Activated CD8-positive, alpha-beta memory T cell treated with anti-CD3 and anti-CD28 coated beads, Interleukin-2, amount 50 U/mL, for 24 hours (primary cell): Measurements from ENCODE around the gene RAD51B.
"Not testable (repeated sequence)": the region's sequence is repeated elsewhere in the genome, so short reads cannot be mapped to it uniquely, and the experiment has no call there.

ENCODE experiments used
- DNase-seq: peaks from one replicate; pipeline ENCODE4 v3.0.0-alpha.2; 2020; ENCODE audit errors: extremely low read depth

RAD51B gene

DNA sequence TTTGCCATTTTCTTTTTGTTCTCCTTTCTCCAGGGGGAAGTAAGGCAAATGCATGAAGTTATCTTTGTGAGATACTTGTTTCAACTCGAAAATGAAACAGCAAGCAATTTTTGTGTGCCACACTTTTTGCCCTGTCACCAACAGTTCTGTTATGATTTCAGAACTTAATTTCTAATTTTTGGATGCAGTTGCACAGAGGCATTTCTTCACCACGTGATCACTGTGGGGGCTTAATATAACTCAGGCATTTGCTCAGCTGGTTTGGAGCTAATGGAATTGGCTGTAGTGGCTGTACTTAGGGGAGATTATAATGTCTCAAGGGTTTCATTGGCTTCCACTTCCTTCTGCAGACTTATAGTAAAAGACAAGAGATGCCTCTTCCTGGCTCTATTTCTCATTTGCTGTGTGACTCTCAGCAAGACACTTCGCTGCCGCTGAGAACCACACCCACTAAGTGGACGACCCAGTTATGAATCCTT lies 452.4 kb downstream of the RAD51B start:
- no peak for DNase-seq

GRCh38 chr14:68273413-68273812 lies 453.8 kb downstream of the RAD51B start:
- no peak for DNase-seq

DNA sequence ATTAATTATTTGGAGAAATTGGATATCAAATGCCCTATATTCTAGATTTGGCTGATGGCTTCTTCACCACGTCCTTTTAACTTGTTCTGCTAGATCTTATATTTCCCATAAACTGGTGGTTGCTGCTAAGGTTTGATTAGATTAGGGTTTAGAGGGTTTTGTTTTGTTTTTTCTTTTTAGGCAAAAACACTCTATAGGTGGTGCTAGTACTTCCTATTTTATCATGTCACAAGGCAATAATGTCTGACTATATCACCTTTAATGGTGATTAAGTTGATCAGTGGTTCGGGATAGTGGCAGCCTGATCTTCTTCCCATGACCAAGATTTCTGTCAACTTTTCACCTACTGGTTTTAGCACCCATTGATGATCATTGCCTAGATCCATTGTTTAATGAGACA lies 455.1 kb downstream of the RAD51B start:
- no peak for DNase-seq

DNA sequence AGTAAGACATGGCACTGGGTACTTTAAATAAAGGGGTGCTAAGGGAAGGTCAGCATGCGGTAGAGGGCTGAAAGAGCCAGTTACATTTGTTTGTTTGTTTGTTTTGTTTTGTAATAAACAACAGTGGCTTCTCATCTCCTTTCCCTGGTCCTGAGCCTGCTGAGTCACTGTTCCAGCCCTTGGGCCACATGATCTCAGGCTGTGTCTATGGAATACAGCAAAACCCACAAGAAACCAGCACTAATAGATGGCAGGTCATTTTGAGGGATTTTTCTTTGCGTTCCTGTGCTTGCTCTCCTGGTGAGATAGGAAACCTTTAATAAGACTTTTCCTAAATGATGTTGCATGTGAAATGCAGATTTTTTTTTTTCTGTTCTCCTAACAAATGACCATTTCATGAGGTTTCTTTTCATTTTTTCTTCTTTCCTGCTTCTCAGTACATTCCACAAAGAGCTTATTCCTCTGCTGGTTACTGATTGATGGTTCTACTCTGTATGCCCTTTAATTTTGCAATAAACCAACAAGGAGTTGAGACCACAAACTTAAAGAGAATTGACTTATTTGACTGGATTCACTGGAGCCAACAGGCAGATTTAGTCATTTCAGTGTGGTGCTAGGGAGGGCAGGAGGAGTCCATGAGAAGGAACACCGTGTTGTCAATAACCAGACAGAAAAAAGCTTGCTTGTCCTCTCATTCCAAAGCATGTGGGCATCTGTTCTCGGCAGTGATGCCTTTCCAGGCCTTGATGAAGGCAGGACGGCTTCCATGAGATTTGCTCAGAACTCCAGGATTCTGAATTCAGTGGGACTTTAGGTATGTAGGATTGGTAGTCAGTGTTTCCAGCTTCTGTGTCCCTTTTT lies 459.2 kb downstream of the RAD51B start:
- DNase-seq, result no peak

- DNase-seq, result no peak
These were observed 459.8 kb downstream of the RAD51B start for GRCh38 chr14:68279437-68279720.

GRCh38 chr14:68279777-68280233 lies 460.2 kb downstream of the RAD51B start:
- DNase-seq, result no peak

GRCh38 chr14:68281497-68281896 lies 461.9 kb downstream of the RAD51B start:
- DNase-seq, result no peak

GRCh38 chr14:68282479-68283377 lies 463.1 kb downstream of the RAD51B start:
- DNase-seq, result no peak

DNA sequence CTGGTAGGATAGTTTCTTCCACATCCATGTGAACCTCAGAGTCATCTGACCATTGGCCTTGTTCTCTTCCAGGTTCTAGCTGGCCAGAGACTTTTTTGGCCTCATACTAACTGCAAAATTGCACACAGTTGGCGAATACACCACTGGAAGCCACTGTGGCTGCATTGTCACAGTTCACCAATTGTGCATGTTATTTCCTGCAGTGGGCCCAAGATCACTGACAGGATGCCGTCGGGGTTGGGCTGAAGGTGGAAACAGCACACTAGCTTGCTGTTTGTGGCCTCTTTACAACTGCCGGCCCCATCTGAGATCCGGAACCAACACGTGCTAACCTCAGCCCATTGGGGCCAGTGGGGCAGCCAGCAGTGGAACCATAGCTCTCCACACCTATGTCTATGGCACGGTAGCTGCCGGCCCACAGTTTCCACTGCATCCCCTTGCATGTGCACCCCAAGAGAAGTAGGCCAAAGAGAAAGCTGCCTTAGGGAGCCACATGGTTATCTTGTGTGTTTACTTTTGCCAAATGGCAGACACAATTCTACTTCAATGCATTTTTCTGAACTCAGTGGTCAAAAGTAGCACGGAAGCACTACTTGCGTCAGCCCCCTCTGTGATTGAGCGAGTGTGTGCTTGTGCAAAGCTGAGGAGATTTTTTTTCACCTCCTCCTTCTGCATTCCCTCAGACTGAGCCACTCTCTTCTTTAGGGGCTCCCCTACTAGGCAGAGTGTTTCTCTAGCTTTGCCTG lies 464.0 kb downstream of the RAD51B start:
- DNase-seq, result no peak

GRCh38 chr14:68284333-68284732 lies 464.8 kb downstream of the RAD51B start:
- no peak for DNase-seq

DNA sequence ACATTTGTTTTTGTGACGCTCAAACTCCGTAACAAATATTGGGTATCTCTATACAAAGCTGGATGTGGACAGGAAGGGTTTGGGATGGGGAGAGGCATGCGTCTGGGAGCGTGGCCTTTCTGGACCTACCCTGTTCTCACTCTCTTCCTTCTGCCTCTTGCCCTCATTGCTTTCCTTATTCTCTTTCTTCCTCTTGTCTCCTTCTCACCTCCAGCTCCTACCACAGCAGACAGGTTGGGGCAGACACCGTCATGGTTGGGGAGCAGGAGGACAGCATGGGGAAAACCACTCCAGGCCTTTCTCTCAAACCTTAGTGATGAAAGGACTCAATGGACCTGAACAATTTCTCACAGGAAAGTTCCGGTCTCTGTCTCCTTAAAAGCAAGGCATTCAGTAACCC lies 465.3 kb downstream of the RAD51B start:
- DNase-seq, result no peak

GRCh38 chr14:68285421-68286179 lies 466.0 kb downstream of the RAD51B start:
- DNase-seq, result peak; percentile 41

- DNase-seq, result no peak
These were observed 467.1 kb downstream of the RAD51B start for GRCh38 chr14:68286667-68287066.

GRCh38 chr14:68289452-68289851 lies 469.9 kb downstream of the RAD51B start:
- DNase-seq, result not testable (repeated sequence)

GRCh38 chr14:68291820-68292219 lies 472.2 kb downstream of the RAD51B start:
- no peak for DNase-seq

- DNase-seq, result no peak
These were observed 473.0 kb downstream of the RAD51B start for GRCh38 chr14:68292441-68293215.

DNA sequence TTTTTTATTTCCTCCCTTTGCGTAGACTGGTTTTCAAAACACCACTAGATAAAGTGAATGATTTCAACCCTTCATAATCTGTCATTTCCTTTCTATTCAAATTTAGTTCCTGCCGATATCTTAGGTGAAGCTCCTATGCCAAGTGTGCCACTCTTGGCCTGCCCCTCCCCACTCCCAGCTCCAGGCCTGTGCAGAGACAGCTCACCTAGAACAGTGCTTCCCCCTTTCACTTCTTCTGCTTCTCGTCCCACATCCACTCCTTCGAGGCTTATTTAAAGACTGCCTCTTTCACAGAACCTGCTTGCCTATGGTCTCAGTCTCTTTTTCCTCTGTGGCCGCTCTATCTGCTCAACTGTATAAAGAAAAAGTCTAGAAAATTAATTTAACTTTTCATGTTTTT lies 473.8 kb downstream of the RAD51B start:
- no peak for DNase-seq

DNA sequence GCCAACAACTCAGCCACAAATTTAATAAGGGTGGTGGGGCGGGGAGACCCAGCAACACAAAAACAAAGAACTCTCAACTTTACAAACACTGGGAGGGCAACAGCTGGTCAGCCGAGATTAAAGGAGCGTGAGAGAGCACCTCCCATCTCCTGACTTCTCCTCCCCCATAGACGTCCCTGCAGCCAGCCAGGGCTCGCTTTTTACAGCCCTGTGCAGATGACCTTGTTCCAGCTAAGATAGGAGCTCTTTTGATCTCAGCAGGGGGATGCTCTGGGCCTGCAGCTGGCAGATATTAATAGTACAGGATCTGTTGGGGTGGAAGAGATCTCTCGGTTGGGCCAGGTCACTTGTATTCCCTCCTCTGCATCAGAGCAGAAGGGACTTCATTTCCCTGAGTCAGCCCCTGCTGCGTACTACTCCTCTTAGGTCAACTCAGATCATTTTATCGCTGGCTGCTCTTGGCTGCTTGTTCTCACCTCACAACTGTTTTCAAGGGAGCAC lies 475.8 kb downstream of the RAD51B start:
- no peak for DNase-seq

DNA sequence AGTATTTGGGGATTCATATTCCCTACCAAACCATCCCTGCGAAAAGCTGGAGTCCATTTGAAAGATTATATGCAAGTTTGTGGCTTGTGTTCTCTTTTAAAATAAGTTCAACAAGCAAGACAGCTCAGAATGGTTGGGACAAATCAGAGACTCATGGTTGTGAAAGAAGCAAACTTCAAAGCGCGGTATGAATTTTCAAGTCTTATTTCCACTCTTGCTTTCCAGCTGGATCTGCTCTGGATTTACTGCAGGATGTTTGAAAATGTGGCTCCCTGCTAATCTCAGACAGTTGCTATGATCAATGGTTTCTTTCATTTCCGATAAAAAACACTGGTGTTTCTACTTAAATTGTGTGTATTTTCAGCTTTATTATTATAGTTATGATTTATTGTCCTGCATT lies 477.5 kb downstream of the RAD51B start:
- no peak for DNase-seq

DNA sequence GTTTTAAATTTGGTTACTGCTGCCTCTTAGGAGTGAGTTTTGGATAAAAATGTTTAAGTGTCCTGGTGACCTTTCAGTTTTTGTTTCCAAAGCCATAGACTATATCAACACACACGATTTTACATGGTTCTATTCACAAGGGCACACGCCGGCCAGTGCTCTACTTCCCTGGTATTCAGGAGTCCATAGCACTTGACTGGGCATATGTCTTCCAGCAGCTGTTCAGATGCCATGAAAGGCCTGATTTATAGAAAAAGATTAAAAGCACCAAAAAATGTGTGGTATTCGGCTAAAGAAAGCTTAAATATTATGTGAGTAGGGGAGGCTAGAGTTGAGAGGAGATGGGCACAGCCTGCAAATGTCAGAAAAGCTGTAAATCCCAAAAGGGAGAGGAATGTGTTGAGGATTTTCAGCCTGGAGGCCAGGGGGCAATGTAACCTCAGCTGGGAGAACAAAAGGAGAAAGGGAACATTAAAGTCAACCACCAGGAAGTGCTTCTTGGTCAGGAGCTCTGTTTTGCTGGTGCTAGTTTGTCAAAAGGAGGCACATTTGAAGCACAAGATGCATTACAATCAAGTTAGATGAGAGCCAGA lies 478.4 kb downstream of the RAD51B start:
- DNase-seq, result no peak
